H1 (cell line): ENCODE results near the gene SPATS2. TPM values are rescaled to one million over a fixed set of nuclear protein-coding genes. Genes with fewer than 3 reads are reported as not detected.

Experiments
- CTCF ChIA-PET: fragments of 300-600 bp; sonication (Branson Sonifier 250); formaldehyde crosslinking; loops from one replicate; lab custom pipeline; 2021; ENCODE audit not compliant: partially characterized antibody; lab: Charles Lee
- POLR2A ChIA-PET: fragments of 300-600 bp; sonication (Branson Sonifier 250); formaldehyde crosslinking; loops from one replicate; lab custom pipeline; 2021; ENCODE audit warnings: inconsistent platforms; ENCODE audit not compliant: partially characterized antibody; lab: Charles Lee
- DNase-seq, 2 experiments: peaks; one replicate each; pipeline versions ENCODE4 v3.0.0 to v3.0.0-alpha.2; 2010 to 2022; ENCODE audit warnings: low spot score in 2 of 2, low read depth in 1 of 2, mixed read lengths in 1 of 2
- FAIRE-seq: peaks from 2 replicates; lab custom pipeline; 2011; peaks lifted over from hg19 to GRCh38; lab: Jason Lieb, UNC
- H2AFZ ChIP-seq: 2 replicates; pipeline ENCODE4 v1.8.1; 2012; ENCODE audit warnings: low read length, inconsistent platforms
- H2AK5ac ChIP-seq: 2 replicates; pipeline ENCODE4 v1.6.1; 2013; ENCODE audit warnings: low read depth, low read length
- H2BK120ac ChIP-seq: replicated peaks from 2 replicates; pipeline ENCODE3; 2013; ENCODE audit warnings: low read depth, low read length, inconsistent platforms
- H2BK12ac ChIP-seq: 2 replicates; pipeline ENCODE4 v1.6.1; 2013; ENCODE audit warnings: low read depth, low read length
- H2BK15ac ChIP-seq: 2 replicates; pipeline ENCODE4 v1.6.1; 2013; ENCODE audit warnings: low read length
- H2BK20ac ChIP-seq: 2 replicates; pipeline ENCODE4 v1.6.1; 2013; ENCODE audit warnings: low read length
- H2BK5ac ChIP-seq: 2 replicates; pipeline ENCODE4 v1.6.1; 2013; ENCODE audit warnings: low read depth, low read length
- H3K14ac ChIP-seq: 2 replicates; pipeline ENCODE4 v1.6.1; 2013; ENCODE audit warnings: inconsistent platforms; ENCODE audit not compliant: insufficient read length
- H3K18ac ChIP-seq: 2 replicates; pipeline ENCODE4 v1.6.1; 2013; ENCODE audit warnings: low read length; ENCODE audit errors: extremely low read depth
- H3K23ac ChIP-seq: 2 replicates; pipeline ENCODE4 v1.6.1; 2013; ENCODE audit warnings: inconsistent platforms; ENCODE audit not compliant: insufficient read length
- H3K23me2 ChIP-seq: 2 replicates; pipeline ENCODE4 v1.6.1; 2013; ENCODE audit warnings: low read depth, low read length
- H3K27ac ChIP-seq: 2 replicates; pipeline ENCODE4 v1.6.1; 2011; ENCODE audit warnings: low read depth, low read length, inconsistent platforms
- H3K27me3 ChIP-seq, 4 experiments: replicated peaks in 1 of 4; 1 replicate in 1 of 4; 2 replicates in 3 of 4; pipeline versions ENCODE4 v1.6.1 to v1.8.1; 2011 to 2013; ENCODE audit warnings: low read length in 3 of 4, mild to moderate bottlenecking in 3 of 4, inconsistent platforms in 2 of 4, mixed read lengths in 2 of 4, moderate library complexity in 1 of 4; ENCODE audit not compliant: control insufficient read depth in 3 of 4, insufficient read depth in 3 of 4; ENCODE audit errors: extremely low read depth in 1 of 4
- H3K36me3 ChIP-seq, 4 experiments: 2 replicates each; pipeline versions ENCODE4 v1.6.1 to v1.8.1; 2011 to 2013; ENCODE audit warnings: mild to moderate bottlenecking in 4 of 4, low read length in 3 of 4, moderate library complexity in 2 of 4, control low read depth in 1 of 4, inconsistent platforms in 1 of 4; ENCODE audit not compliant: insufficient read depth in 4 of 4, control insufficient read depth in 2 of 4
- H3K4ac ChIP-seq: replicated peaks from 2 replicates; pipeline ENCODE3; 2013; ENCODE audit warnings: low read length, low read depth, mixed read lengths, inconsistent platforms; ENCODE audit not compliant: insufficient read length
- H3K4me1 ChIP-seq, 4 experiments: replicated peaks in 1 of 4; 1 replicate in 1 of 4; 2 replicates in 3 of 4; pipeline versions ENCODE4 v1.6.1 to v1.8.1; 2011 to 2013; ENCODE audit warnings: low read length in 3 of 4, inconsistent platforms in 2 of 4, mixed read lengths in 1 of 4; ENCODE audit not compliant: insufficient read depth in 4 of 4, control insufficient read depth in 3 of 4
- H3K4me2 ChIP-seq, 2 experiments: 2 replicates each; pipeline versions ENCODE4 v1.6.1 to v1.8.1; 2011 to 2013; ENCODE audit warnings: low read depth in 2 of 2, low read length in 2 of 2, control low read depth in 1 of 2, inconsistent platforms in 1 of 2, mild to moderate bottlenecking in 1 of 2; ENCODE audit not compliant: insufficient read depth in 1 of 2
- H3K4me3 ChIP-seq, 4 experiments: fragments of 200-600, 300-600 bp in 1 of 4; sonication (generic), shearing (Covaris generic), sonication (Bioruptor Twin) in 1 of 4; 2 replicates each; pipeline versions ENCODE4 v1.5.1 to v1.8.1; 2011 to 2016; ENCODE audit warnings: low read length in 4 of 4, low read depth in 3 of 4, control low read depth in 2 of 4, inconsistent platforms in 2 of 4, mild to moderate bottlenecking in 2 of 4, mixed read lengths in 1 of 4, moderate library complexity in 1 of 4; ENCODE audit not compliant: insufficient read depth in 2 of 4; ENCODE audit errors: extremely low read depth in 1 of 4
- H3K56ac ChIP-seq: replicated peaks from 2 replicates; pipeline ENCODE3; 2013; ENCODE audit warnings: low read depth, mild to moderate bottlenecking, mixed read lengths, low read length, inconsistent platforms; ENCODE audit not compliant: insufficient read length
- H3K79me1 ChIP-seq: 2 replicates; pipeline ENCODE4 v1.6.1; 2013; ENCODE audit warnings: low read depth, low read length, control low read depth
- H3K79me2 ChIP-seq, 2 experiments: 2 replicates each; pipeline versions ENCODE4 v1.6.1 to v1.8.1; 2012 to 2013; ENCODE audit warnings: low read length in 2 of 2, mild to moderate bottlenecking in 2 of 2, inconsistent platforms in 1 of 2; ENCODE audit not compliant: insufficient read depth in 2 of 2, control insufficient read depth in 1 of 2
- H3K9ac ChIP-seq, 4 experiments: replicated peaks in 1 of 4; 1 replicate in 1 of 4; 2 replicates in 3 of 4; pipeline versions ENCODE4 v1.6.1 to v1.8.1; 2011 to 2013; ENCODE audit warnings: low read depth in 3 of 4, low read length in 3 of 4, control low read depth in 2 of 4, mild to moderate bottlenecking in 2 of 4, moderate library complexity in 2 of 4, inconsistent platforms in 1 of 4; ENCODE audit errors: extremely low read depth in 1 of 4
- H3K9me3 ChIP-seq, 2 experiments: 2 replicates each; pipeline versions ENCODE4 v1.6.1 to v1.8.1; 2012 to 2013; ENCODE audit warnings: mild to moderate bottlenecking in 2 of 2, moderate library complexity in 2 of 2, control low read depth in 1 of 2, inconsistent platforms in 1 of 2, low read depth in 1 of 2, low read length in 1 of 2, mixed read lengths in 1 of 2; ENCODE audit not compliant: insufficient read depth in 2 of 2
- H4K20me1 ChIP-seq, 2 experiments: replicated peaks in 1 of 2; 2 replicates each; pipeline versions ENCODE3 to v1.8.1; 2011 to 2013; ENCODE audit warnings: inconsistent platforms in 2 of 2, low read length in 2 of 2, mild to moderate bottlenecking in 1 of 2; ENCODE audit not compliant: insufficient read depth in 2 of 2, control insufficient read depth in 1 of 2
- H4K5ac ChIP-seq: 2 replicates; pipeline ENCODE4 v1.6.1; 2013; ENCODE audit warnings: low read length, low read depth, mixed read lengths, inconsistent platforms; ENCODE audit not compliant: insufficient read length
- H4K8ac ChIP-seq: 2 replicates; pipeline ENCODE4 v1.8.0; 2013; ENCODE audit warnings: mild to moderate bottlenecking, moderate library complexity, low read length, inconsistent platforms; ENCODE audit not compliant: insufficient read depth; ENCODE audit errors: extremely low read depth
- H4K91ac ChIP-seq: replicated peaks from 2 replicates; pipeline ENCODE3; 2013; ENCODE audit warnings: low read length, mixed read lengths, inconsistent platforms; ENCODE audit not compliant: insufficient read length
- BACH1 ChIP-seq: IDR thresholded peaks from 2 replicates; pipeline ENCODE4 v1.6.1; 2012; ENCODE audit warnings: low read length, improper control_type of control experiment
- POLR2AphosphoS5 ChIP-seq: IDR thresholded peaks from 2 replicates; pipeline ENCODE4 v1.6.1; 2011; ENCODE audit warnings: low read depth, low read length
- ZNF274 ChIP-seq: IDR thresholded peaks from 2 replicates; pipeline ENCODE4 v1.7.0; 2012; ENCODE audit warnings: low read length, borderline replicate concordance; ENCODE audit errors: extremely low read depth
- WGBS, 2 experiments: shearing (Covaris generic) in 1 of 2; methylation state at CpG; one replicate each; pipeline versions ENCODE4 v1.1.6 to v1.1.7; 2013 to 2015; ENCODE audit warnings: low lambda C conversion rate in 2 of 2, mixed read lengths in 2 of 2, inconsistent platforms in 1 of 2, low coverage in 1 of 2, missing lambda C conversion rate in 1 of 2; ENCODE audit not compliant: insufficient replicate concordance in 2 of 2, insufficient coverage in 1 of 2, insufficient read length in 1 of 2; ENCODE audit errors: extremely low coverage in 1 of 2, missing lambda C conversion rate in 1 of 2; 5-methylcytosine and 5-hydroxymethylcytosine counted together
- polyA plus RNA-seq, 7 experiments: library from polyadenylated mRNA; depleted of rRNA in 3 of 7; stranded (reverse) in 5 of 7; unstranded in 2 of 7; fragments of >200 nt in 5 of 7; fragments of 200-250 nt in 2 of 7; gene quantifications; 1 replicate in 5 of 7; 2 replicates in 1 of 7; 4 replicates in 1 of 7; pipeline versions ENCODE4 v1.2.1 to v1.2.3, GENCODE V29; 2011 to 2013; ENCODE audit warnings: missing spikeins in 2 of 7, mixed read lengths in 2 of 7
- total RNA-seq: library from RNA; stranded (reverse); fragmentation: NEBNext Ultra II Directional; extraction: Animal tissue kit (Norgen Biotek cat#: 25700); gene quantifications from 2 replicates; pipeline ENCODE4 v1.2.1, GENCODE V29; 2021

Gene SPATS2
- total and polyA plus RNA-seq, 2 of the 8 experiments (the other 6 are each of a cell fraction or from before 2014, with no cell fraction given), result 19.2 to 24.5 TPM

DNA sequence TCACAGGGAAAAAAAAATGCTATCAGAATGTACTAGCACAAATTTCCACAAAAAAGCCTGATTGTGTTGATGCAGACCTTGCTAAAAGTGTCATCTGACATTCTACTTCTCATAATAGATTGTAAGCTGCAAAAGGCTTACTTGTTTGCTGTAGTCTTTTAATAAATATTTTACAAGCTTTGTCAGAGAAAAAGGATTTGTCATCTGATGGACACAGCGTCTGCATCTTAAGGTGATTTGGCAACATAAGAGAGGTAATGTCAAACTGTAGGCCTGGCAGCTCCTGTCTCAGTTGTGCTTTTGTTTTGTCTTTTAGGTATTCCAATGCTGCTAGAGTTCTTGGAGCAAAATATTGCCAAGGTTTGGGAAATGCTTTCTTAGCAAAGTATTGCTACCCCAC is 145.3 kb downstream of the SPATS2 start:
- DNase-seq (no peak), FAIRE-seq (no peak)
- no peaks in the 10 kb centered on the region for H3K23me2 ChIP-seq
- H3K23ac ChIP-seq, result no peak overlapping the region
- 84% methylated on average over 1 of the region's 1 CpG; no CpG with 5 or more reads in 1 of the 2 experiments for WGBS, 2 experiments
- ChIA-PET CTCF (interaction anchor here (0.7 to 18.6 kb wide), 12 partner anchors 9 to 170 kb away, joined by 3 to 538 read pairs (median 8); partner anchors contain the start of genes DNAJC22 and SPATS2), POLR2A (interaction anchor here (0.6 to 2.0 kb wide), 2 partner anchors 97 to 146 kb away, joined by 3 to 5 read pairs; partner anchors contain the start of gene SPATS2)
- H2BK5ac ChIP-seq, result no peak overlapping the region
- no peak overlapping the region for H3K56ac ChIP-seq
- H3K9ac ChIP-seq, result no peak overlapping the region
- H2BK15ac ChIP-seq, result no peak overlapping the region
- H3K36me3 ChIP-seq, result no peaks in the 10 kb centered on the region
- H3K14ac ChIP-seq, result no peak overlapping the region
- H2BK12ac ChIP-seq, result no peak overlapping the region
- H2BK20ac ChIP-seq, result no peak overlapping the region
- no peak overlapping the region for H3K4me3 ChIP-seq
- no peak overlapping the region for H3K4ac ChIP-seq
- H4K91ac ChIP-seq, result no peak overlapping the region
- no peak overlapping the region for H3K4me2 ChIP-seq
- no peaks in the 10 kb centered on the region for H3K79me1 ChIP-seq
- no peak overlapping the region for H2AK5ac ChIP-seq
- no peak overlapping the region for H2AFZ ChIP-seq
- no peak overlapping the region for H3K27ac ChIP-seq
- H3K18ac ChIP-seq, result no peak overlapping the region
- no peaks in the 10 kb centered on the region for H3K27me3 ChIP-seq
- no peaks in the 10 kb centered on the region for H3K4me1 ChIP-seq
- H2BK120ac ChIP-seq, result no peak overlapping the region
- H3K9me3 ChIP-seq, result no peaks in the 10 kb centered on the region
- H4K5ac ChIP-seq, result no peak overlapping the region
- H3K79me2 ChIP-seq, result no peaks in the 10 kb centered on the region
- no peak overlapping the region for H4K8ac ChIP-seq
- no peaks in the 10 kb centered on the region for H4K20me1 ChIP-seq
- TF ChIP-seq BACH1 (no peak), POLR2AphosphoS5 (no peak), ZNF274 (no peak)
